Measurements from ENCODE around the gene LIN9.

DNA sequence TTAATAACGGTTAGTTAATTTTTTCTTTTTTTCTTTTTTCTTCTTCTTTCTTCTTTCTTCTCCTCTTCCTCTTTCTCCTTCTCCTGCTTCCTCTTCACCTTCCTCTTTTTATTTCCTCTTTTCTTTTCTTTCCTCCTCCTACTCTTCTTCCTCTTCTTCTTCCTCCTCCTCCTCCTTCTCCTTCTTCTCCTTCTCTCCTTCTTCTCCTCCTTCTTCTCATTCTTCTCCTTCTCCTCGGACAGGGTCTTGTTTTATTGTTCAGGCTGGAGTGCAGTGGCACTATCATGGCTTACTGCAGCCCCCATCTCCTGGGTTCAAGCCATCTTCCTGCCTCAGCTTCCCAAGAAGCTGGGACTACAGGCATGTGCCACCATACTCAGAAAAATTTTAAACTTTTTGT lies 109.0 kb downstream of the LIN9 start:
- TF ChIP-seq CTCF (IDR thresholded peaks at IDR 0.05): no peak
- TF ChIP-seq POLR2AphosphoS5 (IDR thresholded peaks at IDR 0.05): no peak
- no peak for TF ChIP-seq POLR2A (IDR thresholded peaks at IDR 0.05)
- TF ChIP-seq EP300 (IDR thresholded peaks at IDR 0.05): no peak

Measured in upper lobe of left lung (tissue), 4 donors.